Liver (tissue), 9 donors: ENCODE measurements around the gene FAM170B. TPM values are rescaled to one million over a fixed set of nuclear protein-coding genes. Genes with fewer than 3 reads are reported as not detected.

Experiments
- DNase-seq: peaks from one replicate; pipeline ENCODE4 v3.0.0-alpha.2; 2017; ENCODE audit warnings: low spot score
- H3K27ac ChIP-seq, 2 donors: one replicate each; pipeline ENCODE4 v1.7.0; 2013; ENCODE audit warnings: inconsistent platforms in 2 of 2, low read length in 2 of 2, control low read depth in 1 of 2, low read depth in 1 of 2, mild to moderate bottlenecking in 1 of 2
- H3K27me3 ChIP-seq, 4 donors: one replicate each; pipeline versions ENCODE4 v1.6.1 to v1.7.0; 2013; ENCODE audit warnings: low read length in 3 of 4, inconsistent platforms in 1 of 4, mild to moderate bottlenecking in 1 of 4, moderate library complexity in 1 of 4; ENCODE audit not compliant: control insufficient read depth in 4 of 4, insufficient read depth in 4 of 4
- H3K36me3 ChIP-seq, 4 donors: one replicate each; pipeline versions ENCODE4 v1.6.1 to v1.7.0; 2013; ENCODE audit warnings: low read length in 3 of 4, mild to moderate bottlenecking in 3 of 4, low read depth in 1 of 4, moderate library complexity in 1 of 4; ENCODE audit not compliant: control insufficient read depth in 4 of 4, insufficient read depth in 3 of 4
- H3K4me1 ChIP-seq, 4 donors: one replicate each; pipeline versions ENCODE4 v1.6.1 to v1.7.0; 2013; ENCODE audit warnings: low read length in 3 of 4, mild to moderate bottlenecking in 3 of 4, moderate library complexity in 1 of 4; ENCODE audit not compliant: control insufficient read depth in 4 of 4, insufficient read depth in 4 of 4
- H3K4me3 ChIP-seq, 3 donors: one replicate each; pipeline versions ENCODE4 v1.6.1 to v1.7.0; 2013; ENCODE audit warnings: low read length in 3 of 3, control low read depth in 1 of 3, low read depth in 1 of 3, mild to moderate bottlenecking in 1 of 3
- H3K9ac ChIP-seq, 2 donors: one replicate each; pipeline ENCODE4 v1.7.0; 2013; ENCODE audit warnings: low read length in 2 of 2, mild to moderate bottlenecking in 2 of 2, moderate library complexity in 2 of 2, control low read depth in 1 of 2, low read depth in 1 of 2
- H3K9me3 ChIP-seq, 4 donors: one replicate each; pipeline versions ENCODE4 v1.6.1 to v1.7.0; 2013; ENCODE audit warnings: low read length in 3 of 4; ENCODE audit not compliant: control insufficient read depth in 4 of 4
- CTCF ChIP-seq: fragments of 150-350 bp; IDR thresholded peaks from 2 replicates; pipeline ENCODE4 v1.5.1; 2017; ENCODE audit warnings: improper control_type of control experiment, low read depth, low read length; ENCODE audit not compliant: missing input control
- EGR1 ChIP-seq, 2 donors: IDR thresholded peaks; 2 replicates each; pipeline ENCODE4 v1.6.1; 2016 to 2018; ENCODE audit warnings: antibody characterized with exemption in 2 of 2, low read depth in 2 of 2
- FOXA1 ChIP-seq: IDR thresholded peaks from 2 replicates; pipeline ENCODE4 v1.6.1; 2016; ENCODE audit warnings: antibody characterized with exemption
- FOXA2 ChIP-seq: IDR thresholded peaks from 2 replicates; pipeline ENCODE4 v1.6.1; 2016; ENCODE audit warnings: antibody characterized with exemption
- GABPA ChIP-seq, 2 donors: IDR thresholded peaks in 1 of 2; conservative IDR thresholded peaks in 1 of 2; 2 replicates each; pipeline ENCODE4 v1.6.1; 2016; ENCODE audit warnings: antibody characterized with exemption in 2 of 2, mild to moderate bottlenecking in 1 of 2, moderate library complexity in 1 of 2
- HNF4A ChIP-seq, 2 donors: conservative IDR thresholded peaks; 2 replicates each; pipeline ENCODE4 v1.6.1; 2016; ENCODE audit warnings: antibody characterized with exemption in 2 of 2, mild to moderate bottlenecking in 2 of 2
- HNF4G ChIP-seq: IDR thresholded peaks from 2 replicates; pipeline ENCODE4 v1.6.1; 2016; ENCODE audit warnings: antibody characterized with exemption
- JUND ChIP-seq, 2 donors: IDR thresholded peaks; 2 replicates each; pipeline ENCODE4 v1.6.1; 2016; ENCODE audit warnings: antibody characterized with exemption in 2 of 2
- MAX ChIP-seq: IDR thresholded peaks from 2 replicates; pipeline ENCODE4 v1.6.1; 2016; ENCODE audit warnings: antibody characterized with exemption
- NR2F2 ChIP-seq: IDR thresholded peaks from 2 replicates; pipeline ENCODE4 v1.6.1; 2016; ENCODE audit warnings: antibody characterized with exemption
- RAD21 ChIP-seq, 2 donors: IDR thresholded peaks; 2 replicates each; pipeline ENCODE4 v1.6.1; 2016; ENCODE audit warnings: antibody characterized with exemption in 2 of 2, mild to moderate bottlenecking in 2 of 2
- RXRA ChIP-seq, 2 donors: IDR thresholded peaks; 2 replicates each; pipeline ENCODE4 v1.6.1; 2017 to 2018; ENCODE audit warnings: antibody characterized with exemption in 2 of 2, mild to moderate bottlenecking in 1 of 2
- SP1 ChIP-seq: IDR thresholded peaks from 2 replicates; pipeline ENCODE4 v1.6.1; 2018; ENCODE audit warnings: antibody characterized with exemption, mild to moderate bottlenecking
- TAF1 ChIP-seq: conservative IDR thresholded peaks from 2 replicates; pipeline ENCODE4 v1.6.1; 2016; ENCODE audit warnings: antibody characterized with exemption, mild to moderate bottlenecking
- YY1 ChIP-seq: IDR thresholded peaks from 2 replicates; pipeline ENCODE4 v1.6.1; 2016; ENCODE audit warnings: antibody characterized with exemption, mild to moderate bottlenecking
- WGBS: extraction: QIAGEN DNeasy Blood & Tissue Kit; methylation state at CpG from one replicate; pipeline ENCODE4 v1.1.7; 2013; 5-methylcytosine and 5-hydroxymethylcytosine counted together
- polyA plus RNA-seq, 2 donors: library from polyadenylated mRNA; stranded (reverse) in 1 of 2; unstranded in 1 of 2; fragments of 200-250 nt in 1 of 2; fragments of >200 nt in 1 of 2; fragmentation: Nextera tagmentation in 1 of 2; extraction: Ambion mirVana in 1 of 2; gene quantifications; one replicate each; pipeline versions ENCODE4 v1.2.1 to v1.2.3, GENCODE V29; 2013 to 2015
- total RNA-seq, 2 donors: library from RNA; depleted of rRNA; stranded (reverse); fragments of >200 nt; gene quantifications; one replicate each; pipeline ENCODE4 v1.2.3, GENCODE V29; 2014
- TF ChIP-seq, protein P1 (sequence below): IDR thresholded peaks from 2 replicates; pipeline ENCODE4 v1.6.1; 2016; ENCODE audit warnings: antibody characterized with exemption
- TF ChIP-seq, protein P2 (sequence below): IDR thresholded peaks from 2 replicates; pipeline ENCODE4 v1.6.1; 2016; ENCODE audit warnings: antibody characterized with exemption, mild to moderate bottlenecking
- TF ChIP-seq, protein P3 (sequence below): IDR thresholded peaks from 2 replicates; pipeline ENCODE4 v1.6.1; 2016; ENCODE audit warnings: antibody characterized with exemption
- donor health status: healthy.
- donor health status: healthy.
- donor health status: healthy.
- donor health status: healthy.
- donor health status: healthy.

Gene FAM170B
- total and polyA plus RNA-seq, 4 donors, result not detected

DNA sequence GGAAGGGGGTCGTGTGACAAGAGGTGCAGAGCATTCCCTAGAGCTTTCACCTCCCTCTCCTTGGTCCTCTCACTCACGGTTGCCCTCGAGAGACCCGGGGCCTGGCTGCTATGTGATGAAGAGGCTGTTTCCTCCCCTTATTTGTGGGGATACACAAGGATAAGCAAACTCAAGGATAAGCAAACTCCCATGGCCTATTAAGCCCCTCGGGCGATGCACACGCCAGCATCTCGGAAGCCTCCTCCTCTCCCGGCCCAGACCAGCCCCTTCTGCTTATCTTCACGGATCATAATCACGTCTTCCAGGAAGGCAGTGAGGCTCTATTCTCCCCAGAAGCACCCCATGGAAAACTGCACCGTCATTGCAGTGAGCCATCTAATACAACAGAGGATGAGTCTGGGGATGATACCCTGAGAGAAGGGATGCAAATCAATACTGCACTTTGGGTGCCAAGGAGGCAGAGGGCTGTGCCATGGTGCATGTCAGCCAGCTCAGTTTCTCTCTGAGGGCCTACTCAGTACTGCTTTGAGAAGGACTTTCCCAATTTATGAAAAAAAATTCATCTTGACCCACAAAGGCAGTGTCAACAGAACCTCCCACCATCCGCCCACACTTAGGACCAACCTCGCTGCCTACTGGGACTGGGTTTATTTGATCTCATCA, 32.1 kb upstream of the FAM170B start:
- 87% methylated on average over 14 of the region's 14 CpGs for WGBS
- no peaks in the 10 kb centered on the region for H3K9me3 ChIP-seq

More for the DNA sequence above, 32.1 kb upstream of the FAM170B start:
- H3K4me3 ChIP-seq, result no peak overlapping the region
- H3K4me1 ChIP-seq, result no peaks in the 10 kb centered on the region
- H3K9ac ChIP-seq, result no peak overlapping the region
- TF ChIP-seq GABPA (IDR thresholded peaks at IDR 0.05 in 1 of 2, conservative IDR thresholded peaks at IDR 0.05 in 1 of 2), result no peak
- TF ChIP-seq EGR1 (IDR thresholded peaks at IDR 0.05; ENCODE audit: low read depth in 2 of 2), result no peak
- TF ChIP-seq, protein P1, sequence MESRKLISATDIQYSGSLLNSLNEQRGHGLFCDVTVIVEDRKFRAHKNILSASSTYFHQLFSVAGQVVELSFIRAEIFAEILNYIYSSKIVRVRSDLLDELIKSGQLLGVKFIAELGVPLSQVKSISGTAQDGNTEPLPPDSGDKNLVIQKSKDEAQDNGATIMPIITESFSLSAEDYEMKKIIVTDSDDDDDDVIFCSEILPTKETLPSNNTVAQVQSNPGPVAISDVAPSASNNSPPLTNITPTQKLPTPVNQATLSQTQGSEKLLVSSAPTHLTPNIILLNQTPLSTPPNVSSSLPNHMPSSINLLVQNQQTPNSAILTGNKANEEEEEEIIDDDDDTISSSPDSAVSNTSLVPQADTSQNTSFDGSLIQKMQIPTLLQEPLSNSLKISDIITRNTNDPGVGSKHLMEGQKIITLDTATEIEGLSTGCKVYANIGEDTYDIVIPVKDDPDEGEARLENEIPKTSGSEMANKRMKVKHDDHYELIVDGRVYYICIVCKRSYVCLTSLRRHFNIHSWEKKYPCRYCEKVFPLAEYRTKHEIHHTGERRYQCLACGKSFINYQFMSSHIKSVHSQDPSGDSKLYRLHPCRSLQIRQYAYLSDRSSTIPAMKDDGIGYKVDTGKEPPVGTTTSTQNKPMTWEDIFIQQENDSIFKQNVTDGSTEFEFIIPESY, result no peak
- TF ChIP-seq RXRA (IDR thresholded peaks at IDR 0.05), result no peak
- no peak for TF ChIP-seq FOXA1
- TF ChIP-seq NR2F2, result no peak
- TF ChIP-seq FOXA2, result no peak
- TF ChIP-seq, protein P2, sequence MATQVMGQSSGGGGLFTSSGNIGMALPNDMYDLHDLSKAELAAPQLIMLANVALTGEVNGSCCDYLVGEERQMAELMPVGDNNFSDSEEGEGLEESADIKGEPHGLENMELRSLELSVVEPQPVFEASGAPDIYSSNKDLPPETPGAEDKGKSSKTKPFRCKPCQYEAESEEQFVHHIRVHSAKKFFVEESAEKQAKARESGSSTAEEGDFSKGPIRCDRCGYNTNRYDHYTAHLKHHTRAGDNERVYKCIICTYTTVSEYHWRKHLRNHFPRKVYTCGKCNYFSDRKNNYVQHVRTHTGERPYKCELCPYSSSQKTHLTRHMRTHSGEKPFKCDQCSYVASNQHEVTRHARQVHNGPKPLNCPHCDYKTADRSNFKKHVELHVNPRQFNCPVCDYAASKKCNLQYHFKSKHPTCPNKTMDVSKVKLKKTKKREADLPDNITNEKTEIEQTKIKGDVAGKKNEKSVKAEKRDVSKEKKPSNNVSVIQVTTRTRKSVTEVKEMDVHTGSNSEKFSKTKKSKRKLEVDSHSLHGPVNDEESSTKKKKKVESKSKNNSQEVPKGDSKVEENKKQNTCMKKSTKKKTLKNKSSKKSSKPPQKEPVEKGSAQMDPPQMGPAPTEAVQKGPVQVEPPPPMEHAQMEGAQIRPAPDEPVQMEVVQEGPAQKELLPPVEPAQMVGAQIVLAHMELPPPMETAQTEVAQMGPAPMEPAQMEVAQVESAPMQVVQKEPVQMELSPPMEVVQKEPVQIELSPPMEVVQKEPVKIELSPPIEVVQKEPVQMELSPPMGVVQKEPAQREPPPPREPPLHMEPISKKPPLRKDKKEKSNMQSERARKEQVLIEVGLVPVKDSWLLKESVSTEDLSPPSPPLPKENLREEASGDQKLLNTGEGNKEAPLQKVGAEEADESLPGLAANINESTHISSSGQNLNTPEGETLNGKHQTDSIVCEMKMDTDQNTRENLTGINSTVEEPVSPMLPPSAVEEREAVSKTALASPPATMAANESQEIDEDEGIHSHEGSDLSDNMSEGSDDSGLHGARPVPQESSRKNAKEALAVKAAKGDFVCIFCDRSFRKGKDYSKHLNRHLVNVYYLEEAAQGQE, result no peak
- TF ChIP-seq, protein P3, sequence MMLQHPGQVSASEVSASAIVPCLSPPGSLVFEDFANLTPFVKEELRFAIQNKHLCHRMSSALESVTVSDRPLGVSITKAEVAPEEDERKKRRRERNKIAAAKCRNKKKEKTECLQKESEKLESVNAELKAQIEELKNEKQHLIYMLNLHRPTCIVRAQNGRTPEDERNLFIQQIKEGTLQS, result no peak
- no peak for TF ChIP-seq HNF4A (conservative IDR thresholded peaks at IDR 0.05)
- TF ChIP-seq HNF4G, result no peak
- TF ChIP-seq YY1, result no peak
- TF ChIP-seq MAX, result no peak
- no peak for TF ChIP-seq SP1
- TF ChIP-seq CTCF, result no peak
- TF ChIP-seq JUND (IDR thresholded peaks at IDR 0.05), result no peak
- no peak for TF ChIP-seq RAD21 (IDR thresholded peaks at IDR 0.05)
- TF ChIP-seq TAF1, result no peak
- H3K27me3 ChIP-seq, result no peaks in the 10 kb centered on the region
- DNase-seq, result no peak
- no peaks in the 10 kb centered on the region for H3K36me3 ChIP-seq
- no peak overlapping the region for H3K27ac ChIP-seq
